NB4 (cell line): ENCODE results near the gene CXCL1.

Experiments
- MYC ChIP-seq: IDR thresholded peaks from 2 replicates; pipeline ENCODE4 v1.6.1; 2011; ENCODE audit warnings: low read depth, low read length
- POLR2A ChIP-seq: IDR thresholded peaks from 2 replicates; pipeline ENCODE4 v1.6.1; 2011; ENCODE audit warnings: mild to moderate bottlenecking; ENCODE audit not compliant: insufficient read length; ENCODE audit errors: extremely low read depth
- TF ChIP-seq, protein P1 (sequence below): IDR thresholded peaks from one replicate; pipeline ENCODE4 v1.5.1; 2012; ENCODE audit warnings: low read depth, low read length

DNA sequence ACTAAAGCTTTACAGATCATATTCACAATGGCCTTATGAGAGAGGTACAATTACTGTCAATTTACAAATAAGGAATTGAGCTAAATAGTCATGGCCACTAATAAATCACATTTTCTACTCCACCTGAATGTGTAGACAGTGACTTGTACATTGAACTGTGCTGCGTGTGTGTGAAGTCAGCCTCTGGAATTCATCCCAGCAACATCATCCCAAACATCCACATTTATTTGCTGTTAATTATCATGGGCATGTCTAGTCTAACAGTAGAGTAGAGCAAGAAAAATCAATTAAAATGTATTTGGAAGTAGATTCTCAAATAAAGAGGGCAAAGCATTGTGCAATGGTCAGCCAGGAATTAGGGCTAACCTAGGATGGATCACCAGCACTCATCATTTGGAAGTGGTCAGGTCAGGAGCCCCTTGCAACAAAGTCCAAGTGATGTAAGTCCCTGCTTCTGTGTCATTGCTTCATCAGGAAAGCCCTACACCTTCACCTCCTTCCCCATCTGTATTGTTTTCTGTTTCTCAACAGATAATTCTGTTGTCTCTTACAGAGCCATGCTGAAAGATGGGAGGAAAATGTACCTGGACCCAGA is 20.9 kb upstream of the CXCL1 start:
- TF ChIP-seq POLR2A (no peak), MYC (no peak)
- TF ChIP-seq, protein P1, sequence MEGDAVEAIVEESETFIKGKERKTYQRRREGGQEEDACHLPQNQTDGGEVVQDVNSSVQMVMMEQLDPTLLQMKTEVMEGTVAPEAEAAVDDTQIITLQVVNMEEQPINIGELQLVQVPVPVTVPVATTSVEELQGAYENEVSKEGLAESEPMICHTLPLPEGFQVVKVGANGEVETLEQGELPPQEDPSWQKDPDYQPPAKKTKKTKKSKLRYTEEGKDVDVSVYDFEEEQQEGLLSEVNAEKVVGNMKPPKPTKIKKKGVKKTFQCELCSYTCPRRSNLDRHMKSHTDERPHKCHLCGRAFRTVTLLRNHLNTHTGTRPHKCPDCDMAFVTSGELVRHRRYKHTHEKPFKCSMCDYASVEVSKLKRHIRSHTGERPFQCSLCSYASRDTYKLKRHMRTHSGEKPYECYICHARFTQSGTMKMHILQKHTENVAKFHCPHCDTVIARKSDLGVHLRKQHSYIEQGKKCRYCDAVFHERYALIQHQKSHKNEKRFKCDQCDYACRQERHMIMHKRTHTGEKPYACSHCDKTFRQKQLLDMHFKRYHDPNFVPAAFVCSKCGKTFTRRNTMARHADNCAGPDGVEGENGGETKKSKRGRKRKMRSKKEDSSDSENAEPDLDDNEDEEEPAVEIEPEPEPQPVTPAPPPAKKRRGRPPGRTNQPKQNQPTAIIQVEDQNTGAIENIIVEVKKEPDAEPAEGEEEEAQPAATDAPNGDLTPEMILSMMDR: no peak
